A673 (cell line): ENCODE measurements around the gene ROBO2. TPM values are rescaled to one million over a fixed set of nuclear protein-coding genes. Genes with fewer than 3 reads are reported as not detected.

Source experiments
- BruUV-seq: library from RNA; stranded (reverse); fragments of 400-500 nt; replicated peaks from 2 replicates; lab custom pipeline; 2021; lab: Mats Ljungman, UMichigan
- CTCF ChIA-PET: fragments of 300-600 bp; sonication (Branson Sonifier 250); formaldehyde crosslinking; loops from one replicate; lab custom pipeline; 2022; ENCODE audit warnings: antibody characterized with exemption; lab: Charles Lee
- POLR2A ChIA-PET: fragments of 300-600 bp; sonication (Branson Sonifier 250); formaldehyde crosslinking; loops from one replicate; lab custom pipeline; 2022; ENCODE audit warnings: antibody characterized with exemption; ENCODE audit not compliant: low non-redundant PET; lab: Charles Lee
- DNase-seq: peaks from one replicate; pipeline ENCODE4 v3.0.0-alpha.2; 2015; ENCODE audit warnings: low spot score
- H3K27ac ChIP-seq: fragments of 200-600 bp; sonication (generic); 2 replicates; pipeline ENCODE4 v1.5.1; 2016; ENCODE audit warnings: mixed run types, low read depth, mild to moderate bottlenecking, mixed read lengths, antibody characterized with exemption, low read length; ENCODE audit not compliant: poor library complexity, severe bottlenecking
- H3K27me3 ChIP-seq: fragments of 200-600 bp; sonication (generic); replicated peaks from 2 replicates; pipeline ENCODE4 v1.6.1; 2017; ENCODE audit warnings: mixed run types, low read depth, mild to moderate bottlenecking, mixed read lengths, antibody characterized with exemption, low read length; ENCODE audit not compliant: insufficient read depth, poor library complexity
- H3K36me3 ChIP-seq: fragments of 200-600 bp; sonication (generic); 2 replicates; pipeline ENCODE4 v1.6.1; 2016; ENCODE audit warnings: mixed run types, mild to moderate bottlenecking, mixed read lengths, antibody characterized with exemption, low read length; ENCODE audit not compliant: insufficient read depth, poor library complexity, severe bottlenecking
- H3K4me1 ChIP-seq: fragments of 200-600 bp; sonication (generic); 2 replicates; pipeline ENCODE4 v1.6.1; 2017; ENCODE audit warnings: mixed run types, mild to moderate bottlenecking, mixed read lengths, antibody characterized with exemption, low read length; ENCODE audit not compliant: insufficient read depth, poor library complexity, severe bottlenecking
- H3K4me3 ChIP-seq: fragments of 200-600 bp; sonication (generic); 2 replicates; pipeline ENCODE4 v1.5.1; 2016; ENCODE audit warnings: low read depth, mixed run types, mild to moderate bottlenecking, mixed read lengths, low read length; ENCODE audit not compliant: poor library complexity, severe bottlenecking
- H3K9me3 ChIP-seq: fragments of 200-600 bp; sonication (generic); 2 replicates; pipeline ENCODE4 v1.6.1; 2016; ENCODE audit warnings: mixed run types, low read depth, mild to moderate bottlenecking, mixed read lengths, antibody characterized with exemption, low read length; ENCODE audit not compliant: poor library complexity, severe bottlenecking
- CTCF ChIP-seq: fragments of 300-800, 200-600 bp; sonication (generic); conservative IDR thresholded peaks from 2 replicates; pipeline ENCODE4 v1.5.1; 2017; ENCODE audit warnings: low read depth, mild to moderate bottlenecking, antibody characterized with exemption, low read length, moderate library complexity, mixed read lengths
- EZH2 ChIP-seq: fragments of 200-600 bp; sonication (generic); IDR thresholded peaks from 2 replicates; pipeline ENCODE4 v1.6.1; 2017; ENCODE audit warnings: borderline replicate concordance, low read depth, mild to moderate bottlenecking, mixed read lengths, antibody characterized with exemption, low read length; ENCODE audit not compliant: poor library complexity, severe bottlenecking
- intact Hi-C: fragments of 100-400 bp; cut with micrococcal nuclease; formaldehyde crosslinking; loops from one replicate; pipeline ENCODE4 v1.10.0; 2022; ENCODE audit not compliant: unreplicated experiment
- total RNA-seq: library from RNA; stranded (reverse); gene quantifications from 2 replicates; pipeline ENCODE4 v1.2.3, GENCODE V29; 2021

The ROBO2 gene
- total RNA-seq, 1 experiment from 2014 or later, result 17.5 TPM

- no peak overlapping the region for H3K4me3 ChIP-seq
- H3K36me3 ChIP-seq, result no peaks in the 10 kb centered on the region
- CTCF ChIA-PET, result no interaction called here
- no peak for DNase-seq
- TF ChIP-seq EZH2 (no peak), CTCF (no peak)
- no peaks in the 10 kb centered on the region for H3K9me3 ChIP-seq
- POLR2A ChIA-PET, result no interaction called here
- intact Hi-C loops, result loop anchor here (10.0 kb wide), 1 partner anchor 95 kb away; the partner anchor contains the start of gene ROBO2
- BruUV-seq, result no TSS peak
- H3K4me1 ChIP-seq, result peaks cover 31% of the 10 kb centered on the region
- no peak overlapping the region for H3K27ac ChIP-seq
- H3K27me3 ChIP-seq, result no peaks in the 10 kb centered on the region
Observed at GRCh38 chr3:77139624-77140023, 99.7 kb downstream of the ROBO2 start.

GRCh38 chr3:77141423-77141822, 101.5 kb downstream of the ROBO2 start:
- CTCF ChIA-PET, result no interaction called here
- H3K27ac ChIP-seq, result no peak overlapping the region
- H3K4me3 ChIP-seq, result no peak overlapping the region
- TF ChIP-seq CTCF (no peak), EZH2 (no peak)
- intact Hi-C loops, result loop anchor here (10.0 kb wide), 1 partner anchor 97 kb away; the partner anchor contains the start of gene ROBO2
- H3K27me3 ChIP-seq, result no peaks in the 10 kb centered on the region
- POLR2A ChIA-PET, result no interaction called here
- peaks cover 31% of the 10 kb centered on the region for H3K4me1 ChIP-seq
- no peaks in the 10 kb centered on the region for H3K9me3 ChIP-seq
- no peaks in the 10 kb centered on the region for H3K36me3 ChIP-seq
- BruUV-seq, result no TSS peak
- no peak for DNase-seq

- BruUV-seq, result no TSS peak
- intact Hi-C loops, result loop anchor here (10.0 kb wide), 1 partner anchor 98 kb away; the partner anchor contains the start of gene ROBO2
- CTCF ChIA-PET, result no interaction called here
- Histone ChIP-seq H3K4me1 (peaks cover 35% of the 10 kb centered on the region), H3K9me3 (no peaks in the 10 kb centered on the region), H3K36me3 (no peaks in the 10 kb centered on the region), H3K27me3 (no peaks in the 10 kb centered on the region), H3K27ac (no peak overlapping the region), H3K4me3 (no peak overlapping the region)
- no peak for DNase-seq
- POLR2A ChIA-PET, result interaction anchor here (0.6 kb wide), 1 partner anchor 117 kb away, joined by 4 read pairs; no protein-coding TSS in a partner anchor
- TF ChIP-seq EZH2, result no peak
- no peak for TF ChIP-seq CTCF
Observed at GRCh38 chr3:77142578-77142977, 102.7 kb downstream of the ROBO2 start.
